ENCODE results near the gene MPRIP.

DNA sequence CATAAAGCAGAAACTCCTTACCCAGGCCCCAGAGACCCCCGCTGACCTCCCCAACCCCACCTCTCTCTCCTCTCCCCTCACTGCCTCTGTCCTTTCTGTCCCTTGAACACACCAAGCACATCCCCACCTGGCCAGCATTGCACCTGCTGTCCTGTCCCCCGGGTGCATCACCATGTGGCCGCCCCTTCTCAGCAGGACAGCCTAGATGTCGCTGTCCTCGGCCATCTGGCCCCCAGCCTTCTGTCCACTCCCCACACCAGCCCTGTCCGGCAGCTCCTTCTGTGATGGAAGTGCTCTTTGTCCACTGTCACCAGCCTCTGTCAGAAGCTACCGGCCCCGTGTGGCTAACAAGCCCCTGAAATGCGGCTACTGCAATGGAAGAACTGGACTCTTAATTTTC, 12.3 kb upstream of the MPRIP start:
- TF ChIP-seq, protein P1, sequence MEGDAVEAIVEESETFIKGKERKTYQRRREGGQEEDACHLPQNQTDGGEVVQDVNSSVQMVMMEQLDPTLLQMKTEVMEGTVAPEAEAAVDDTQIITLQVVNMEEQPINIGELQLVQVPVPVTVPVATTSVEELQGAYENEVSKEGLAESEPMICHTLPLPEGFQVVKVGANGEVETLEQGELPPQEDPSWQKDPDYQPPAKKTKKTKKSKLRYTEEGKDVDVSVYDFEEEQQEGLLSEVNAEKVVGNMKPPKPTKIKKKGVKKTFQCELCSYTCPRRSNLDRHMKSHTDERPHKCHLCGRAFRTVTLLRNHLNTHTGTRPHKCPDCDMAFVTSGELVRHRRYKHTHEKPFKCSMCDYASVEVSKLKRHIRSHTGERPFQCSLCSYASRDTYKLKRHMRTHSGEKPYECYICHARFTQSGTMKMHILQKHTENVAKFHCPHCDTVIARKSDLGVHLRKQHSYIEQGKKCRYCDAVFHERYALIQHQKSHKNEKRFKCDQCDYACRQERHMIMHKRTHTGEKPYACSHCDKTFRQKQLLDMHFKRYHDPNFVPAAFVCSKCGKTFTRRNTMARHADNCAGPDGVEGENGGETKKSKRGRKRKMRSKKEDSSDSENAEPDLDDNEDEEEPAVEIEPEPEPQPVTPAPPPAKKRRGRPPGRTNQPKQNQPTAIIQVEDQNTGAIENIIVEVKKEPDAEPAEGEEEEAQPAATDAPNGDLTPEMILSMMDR (conservative IDR thresholded peaks at IDR 0.05; ENCODE audit: low read depth, low read length): no peak
- TF ChIP-seq EZH2 (IDR thresholded peaks at IDR 0.05; ENCODE audit: low read length, unreplicated experiment): no peak
